SHP77 (cell line): ENCODE results near the gene MYNN.
"Not testable (repeated sequence)": the region's sequence is repeated elsewhere in the genome, so short reads cannot be mapped to it uniquely, and the experiment has no call there.

Experiments
- DNase-seq, 2 experiments: peaks; one replicate each; lab custom pipeline; 2025; lab: John Stamatoyannopoulos, UW

The MYNN gene

GRCh38 chr3:169772897-169773816 lies at the start of gene MYNN:
TSS of gene MYNN (plus strand) at chr3:169773396. CDS start at chr3:169774296, 900 bp downstream.
- DNase-seq: peak; percentile 76 to 85

- not testable (repeated sequence) for DNase-seq
Observed at GRCh38 chr3:169731857-169732256, 41.3 kb upstream of the MYNN start.

DNA sequence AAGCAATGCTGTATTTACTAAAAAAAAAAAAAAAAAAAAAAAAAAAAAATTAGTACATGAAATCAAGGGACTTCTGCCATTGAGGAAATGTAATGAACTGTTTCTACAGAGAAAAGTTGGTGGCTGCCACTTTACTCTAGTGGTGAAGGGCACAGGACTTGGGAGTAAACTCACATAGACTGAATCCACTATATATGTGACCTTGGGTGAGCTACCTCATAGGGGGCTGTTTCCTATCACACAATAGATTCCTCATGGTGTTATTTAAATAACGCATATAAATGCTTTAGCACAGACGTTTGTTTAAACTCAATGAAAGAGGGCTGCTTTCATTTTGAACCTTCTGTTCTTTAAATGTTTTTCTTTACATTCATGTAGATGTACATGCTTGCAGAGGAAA lies 34.1 kb upstream of the MYNN start:
- no peak for DNase-seq

DNA sequence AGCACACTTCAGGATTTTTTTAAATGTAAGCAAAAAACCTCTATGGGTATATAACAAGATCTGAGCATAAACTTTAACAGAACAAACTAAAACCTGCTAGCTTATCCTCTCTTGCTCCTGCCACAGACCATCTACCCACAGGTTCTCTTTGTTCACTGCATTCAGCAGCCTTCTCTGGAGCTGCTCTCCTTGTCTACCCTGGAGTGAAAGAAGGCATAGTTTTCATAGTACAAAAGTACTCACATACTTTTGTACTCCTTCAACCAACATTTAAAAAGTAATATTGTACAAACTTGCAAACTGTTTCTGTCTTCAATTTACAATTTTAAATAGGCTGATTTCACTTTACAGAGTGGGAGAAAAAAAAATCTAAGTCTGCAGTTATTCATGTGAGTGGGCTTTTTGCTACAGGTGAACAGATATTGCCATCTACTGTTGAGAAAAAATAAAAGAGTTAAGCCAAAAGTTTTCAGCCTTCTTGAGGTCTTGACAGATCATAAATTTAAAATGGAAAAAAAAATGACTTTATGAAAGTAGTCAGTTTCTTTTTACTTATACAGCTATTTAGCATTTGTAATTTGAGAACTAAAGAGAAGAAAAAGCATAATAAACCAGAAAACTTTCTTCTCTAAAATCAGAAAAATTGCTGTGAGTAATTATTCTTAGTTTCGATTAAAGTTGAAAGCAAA lies 28.7 kb upstream of the MYNN start:
- DNase-seq: no peak

DNA sequence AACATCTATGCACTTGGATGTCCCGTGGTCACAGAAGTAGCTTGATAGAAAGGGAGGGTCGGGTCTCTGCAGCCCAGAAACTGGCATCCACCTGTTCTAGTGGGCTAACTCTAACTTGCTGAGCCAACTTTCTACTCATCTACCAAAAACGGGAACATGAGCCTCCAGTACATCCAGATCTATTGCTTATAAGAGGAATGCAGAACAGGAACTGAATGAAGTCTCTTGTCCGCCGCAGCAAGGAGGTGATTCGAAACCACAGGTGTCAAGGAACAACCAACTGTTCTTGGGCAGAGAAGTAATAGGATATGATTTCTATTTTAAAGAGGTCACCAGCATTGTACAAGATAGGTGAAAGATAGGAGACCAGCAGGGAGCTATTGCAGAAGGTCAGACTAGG lies 26.3 kb upstream of the MYNN start:
- DNase-seq: no peak

- DNase-seq: no peak
Observed at GRCh38 chr3:169748670-169749069, 24.5 kb upstream of the MYNN start.

- DNase-seq: no peak
Observed at GRCh38 chr3:169750665-169751064, 22.5 kb upstream of the MYNN start.

- no peak for DNase-seq
Observed at GRCh38 chr3:169751875-169752274, 21.3 kb upstream of the MYNN start.

DNA sequence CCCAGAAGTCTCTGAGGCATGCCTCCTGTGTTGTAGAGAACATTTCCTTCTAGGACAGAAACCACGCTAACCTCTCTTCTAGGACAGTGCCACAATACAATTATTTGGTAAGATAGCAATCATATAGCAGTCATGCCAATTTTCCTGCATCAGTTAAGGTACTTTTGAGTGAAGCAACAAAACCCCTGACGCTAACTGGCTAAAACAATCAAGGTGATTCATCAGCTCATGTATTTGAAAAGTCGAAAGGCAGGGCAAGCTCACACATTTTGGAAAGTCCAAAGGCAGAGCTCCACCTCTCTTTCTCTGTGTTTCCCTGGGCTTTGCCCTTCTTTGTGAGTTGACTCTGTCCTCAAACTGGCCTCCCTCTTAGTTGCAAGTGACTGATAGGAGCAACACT lies 18.5 kb upstream of the MYNN start:
- DNase-seq: no peak

GRCh38 chr3:169755488-169755887 lies 17.7 kb upstream of the MYNN start:
- no peak for DNase-seq

DNA sequence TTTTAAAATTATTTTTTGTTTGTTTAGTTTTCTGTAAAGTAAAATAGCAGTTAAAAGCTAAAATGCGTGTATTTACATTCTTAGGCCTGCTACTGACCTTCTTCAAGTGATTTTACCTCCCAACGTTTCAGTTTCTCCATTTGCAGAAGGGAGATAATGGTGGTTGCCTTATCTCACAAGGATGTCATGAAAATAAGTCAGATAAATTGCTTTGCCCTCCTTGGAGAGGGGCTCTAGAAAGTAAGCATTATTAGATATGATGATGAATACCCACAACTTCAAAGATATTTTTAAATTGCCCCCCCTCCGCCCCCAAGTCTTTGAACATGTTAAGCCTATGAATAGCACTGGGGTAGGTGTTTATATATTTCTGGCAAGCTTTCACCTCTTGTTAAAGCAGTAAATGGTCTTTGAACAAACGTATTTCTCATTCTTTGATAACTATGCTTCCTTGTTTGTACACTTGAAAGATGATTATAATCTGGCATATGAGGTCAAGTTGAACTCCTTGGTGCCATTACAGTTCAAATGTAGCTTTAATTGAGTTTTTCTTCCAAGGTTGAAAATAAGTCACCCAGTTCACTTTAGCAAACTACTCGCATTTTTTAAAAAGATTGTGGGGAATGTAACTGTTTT lies 14.7 kb upstream of the MYNN start:
- DNase-seq: no peak

DNA sequence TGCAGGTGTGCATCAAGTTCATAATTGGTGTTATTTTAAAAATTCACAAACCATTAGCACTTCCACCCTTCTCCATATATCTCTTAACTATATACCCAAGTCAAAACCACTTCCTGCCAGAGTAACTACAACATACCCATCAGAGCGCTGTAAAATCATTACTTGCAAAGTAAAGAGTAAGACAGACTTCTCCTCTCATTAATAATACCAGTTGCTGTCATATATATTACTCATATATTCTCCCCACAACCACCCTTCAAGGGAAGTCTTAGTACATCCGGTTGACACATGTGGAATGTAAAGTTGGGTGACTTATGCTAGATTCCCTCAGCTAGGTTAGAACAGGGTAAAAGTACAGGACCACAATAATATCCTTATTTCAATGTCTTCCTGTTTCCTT lies 13.9 kb upstream of the MYNN start:
- no peak for DNase-seq

DNA sequence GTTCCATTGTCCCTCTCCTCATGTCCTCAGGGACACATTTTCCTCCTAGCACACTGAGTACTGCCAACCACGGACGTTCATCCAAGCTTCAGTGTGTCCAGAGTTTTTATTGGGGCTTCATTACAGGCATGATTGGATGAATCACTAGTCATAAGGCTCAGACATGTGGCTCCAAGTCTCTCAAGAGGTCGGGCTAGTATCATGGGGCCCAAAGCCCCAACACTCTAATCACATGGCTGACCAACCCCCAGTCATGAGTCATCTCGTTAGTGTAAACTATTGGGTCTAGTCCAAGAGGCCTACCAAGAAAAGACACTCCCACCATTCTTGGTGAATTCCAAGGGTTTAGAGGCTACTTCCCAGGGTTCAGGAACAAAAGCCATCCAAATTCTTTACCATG lies 12.7 kb upstream of the MYNN start:
- DNase-seq: no peak

- DNase-seq: no peak
Observed at GRCh38 chr3:169764312-169764881, 8.8 kb upstream of the MYNN start.

DNA sequence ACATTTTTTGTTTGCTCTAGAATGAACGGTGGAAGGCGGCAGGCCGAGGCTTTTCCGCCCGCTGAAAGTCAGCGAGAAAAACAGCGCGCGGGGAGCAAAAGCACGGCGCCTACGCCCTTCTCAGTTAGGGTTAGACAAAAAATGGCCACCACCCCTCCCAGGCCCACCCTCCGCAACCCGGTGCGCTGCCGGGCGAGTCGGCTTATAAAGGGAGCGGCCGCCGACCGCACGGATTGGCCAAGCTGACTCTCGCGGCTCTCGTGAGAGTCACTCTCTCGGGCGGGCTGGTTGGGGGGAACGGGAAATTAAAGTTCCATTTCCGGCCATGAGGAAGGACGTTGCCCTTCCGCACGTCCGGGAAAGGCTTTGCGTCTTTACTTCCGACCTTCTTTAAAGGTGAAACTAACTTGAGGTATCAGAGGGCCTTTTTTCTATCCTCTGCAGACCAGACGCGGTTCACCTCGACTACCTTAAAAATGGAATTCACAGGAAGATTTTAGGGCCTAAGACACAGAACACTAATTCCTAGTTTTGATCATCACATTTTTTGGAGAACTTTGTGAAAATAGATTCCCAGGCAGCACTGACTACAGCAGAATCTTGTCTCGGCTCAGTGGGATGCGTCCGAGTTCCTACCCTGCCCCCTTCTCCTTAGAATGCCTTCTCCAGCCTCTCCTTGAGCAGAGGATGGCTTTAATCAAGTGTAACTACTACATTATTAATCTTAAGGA lies 8.1 kb upstream of the MYNN start, which contains the start of gene TERC:
Gene TERC, minus strand, starts transcription at position 179 of the 731 bp plus-strand sequence.
- peak; percentile 76 to 82 for DNase-seq

GRCh38 chr3:169769287-169770181 lies 3.7 kb upstream of the MYNN start, which contains the start of gene ACTRT3:
TSS of gene ACTRT3 (minus strand) at chr3:169769561. CDS start at chr3:169769520, 41 bp downstream.
- no peak for DNase-seq

- peak; percentile 81 to 85 for DNase-seq
Observed at GRCh38 chr3:169771497-169772304, 1.5 kb upstream of the MYNN start.

DNA sequence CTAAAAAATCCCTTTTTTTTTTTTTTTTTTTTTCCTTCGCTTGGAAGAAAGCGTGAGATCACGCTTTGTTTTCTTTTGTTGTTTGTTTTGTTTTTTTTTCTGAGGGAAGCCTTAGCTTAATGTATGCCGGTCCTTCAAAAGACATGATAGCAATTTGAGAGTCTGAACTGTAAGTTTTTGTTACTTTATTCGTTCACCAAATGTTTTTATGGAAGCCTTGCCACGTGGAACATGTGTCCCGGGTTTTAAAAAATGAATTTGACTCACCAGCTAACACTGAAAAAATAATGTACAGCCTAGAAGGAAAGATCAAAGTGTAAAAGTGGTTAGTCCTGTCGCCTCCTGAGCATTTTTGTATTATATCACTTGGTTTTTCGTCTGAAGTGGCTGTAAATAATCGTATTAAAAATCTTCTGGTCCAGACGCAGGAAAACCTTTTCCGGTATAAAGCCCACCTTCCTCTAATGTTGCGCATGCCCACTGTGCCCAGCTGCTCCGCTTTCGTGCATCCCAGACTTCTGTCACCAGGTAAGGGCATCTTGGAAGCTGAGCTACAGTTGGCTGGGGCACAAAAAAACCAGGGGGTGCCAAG lies 795 bp upstream of the MYNN start:
- DNase-seq: peak; percentile 76 to 79

- no peak for DNase-seq
Observed at GRCh38 chr3:169774186-169774585, 990 bp downstream of the MYNN start.
